GM10847 (cell line): ENCODE measurements around the gene INO80E.

Experiments
- POLR2A ChIP-seq: IDR thresholded peaks from 2 replicates; pipeline ENCODE4 v1.6.1; 2011; ENCODE audit not compliant: insufficient read length; ENCODE audit errors: extremely low read depth

Gene INO80E

DNA sequence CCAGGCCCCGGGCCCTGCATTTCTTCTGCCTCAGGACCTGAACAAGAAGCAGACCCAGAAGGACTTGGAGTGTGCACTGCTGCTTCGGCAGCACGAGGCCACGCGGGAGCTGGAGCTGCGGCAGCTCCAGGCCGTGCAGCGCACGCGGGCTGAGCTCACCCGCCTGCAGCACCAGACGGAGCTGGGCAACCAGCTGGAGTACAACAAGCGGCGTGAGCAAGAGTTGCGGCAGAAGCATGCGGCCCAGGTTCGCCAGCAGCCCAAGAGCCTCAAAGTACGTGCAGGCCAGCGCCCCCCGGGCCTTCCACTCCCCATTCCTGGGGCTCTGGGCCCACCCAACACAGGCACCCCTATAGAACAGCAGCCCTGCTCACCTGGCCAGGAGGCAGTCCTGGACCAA is 9.8 kb upstream of the INO80E start:
- no peak for TF ChIP-seq POLR2A

DNA sequence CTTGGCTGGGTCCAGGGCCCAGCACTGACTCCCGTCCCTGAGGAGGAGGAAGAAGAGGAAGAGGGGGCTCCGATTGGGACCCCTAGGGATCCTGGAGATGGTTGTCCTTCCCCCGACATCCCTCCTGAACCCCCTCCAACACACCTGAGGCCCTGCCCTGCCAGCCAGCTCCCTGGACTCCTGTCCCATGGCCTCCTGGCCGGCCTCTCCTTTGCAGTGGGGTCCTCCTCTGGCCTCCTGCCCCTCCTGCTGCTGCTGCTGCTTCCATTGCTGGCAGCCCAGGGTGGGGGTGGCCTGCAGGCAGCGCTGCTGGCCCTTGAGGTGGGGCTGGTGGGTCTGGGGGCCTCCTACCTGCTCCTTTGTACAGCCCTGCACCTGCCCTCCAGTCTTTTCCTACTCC is 9.1 kb upstream of the INO80E start:
- TF ChIP-seq POLR2A: no peak

DNA sequence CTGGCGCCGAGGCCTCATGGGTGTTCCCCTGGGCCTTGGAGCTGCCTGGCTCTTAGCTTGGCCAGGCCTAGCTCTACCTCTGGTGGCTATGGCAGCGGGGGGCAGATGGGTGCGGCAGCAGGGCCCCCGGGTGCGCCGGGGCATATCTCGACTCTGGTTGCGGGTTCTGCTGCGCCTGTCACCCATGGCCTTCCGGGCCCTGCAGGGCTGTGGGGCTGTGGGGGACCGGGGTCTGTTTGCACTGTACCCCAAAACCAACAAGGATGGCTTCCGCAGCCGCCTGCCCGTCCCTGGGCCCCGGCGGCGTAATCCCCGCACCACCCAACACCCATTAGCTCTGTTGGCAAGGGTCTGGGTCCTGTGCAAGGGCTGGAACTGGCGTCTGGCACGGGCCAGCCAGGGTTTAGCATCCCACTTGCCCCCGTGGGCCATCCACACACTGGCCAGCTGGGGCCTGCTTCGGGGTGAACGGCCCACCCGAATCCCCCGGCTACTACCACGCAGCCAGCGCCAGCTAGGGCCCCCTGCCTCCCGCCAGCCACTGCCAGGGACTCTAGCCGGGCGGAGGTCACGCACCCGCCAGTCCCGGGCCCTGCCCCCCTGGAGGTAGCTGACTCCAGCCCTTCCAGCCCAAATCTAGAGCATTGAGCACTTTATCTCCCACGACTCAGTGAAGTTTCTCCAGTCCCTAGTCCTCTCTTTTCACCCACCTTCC is 8.5 kb upstream of the INO80E start:
- no peak for TF ChIP-seq POLR2A

DNA sequence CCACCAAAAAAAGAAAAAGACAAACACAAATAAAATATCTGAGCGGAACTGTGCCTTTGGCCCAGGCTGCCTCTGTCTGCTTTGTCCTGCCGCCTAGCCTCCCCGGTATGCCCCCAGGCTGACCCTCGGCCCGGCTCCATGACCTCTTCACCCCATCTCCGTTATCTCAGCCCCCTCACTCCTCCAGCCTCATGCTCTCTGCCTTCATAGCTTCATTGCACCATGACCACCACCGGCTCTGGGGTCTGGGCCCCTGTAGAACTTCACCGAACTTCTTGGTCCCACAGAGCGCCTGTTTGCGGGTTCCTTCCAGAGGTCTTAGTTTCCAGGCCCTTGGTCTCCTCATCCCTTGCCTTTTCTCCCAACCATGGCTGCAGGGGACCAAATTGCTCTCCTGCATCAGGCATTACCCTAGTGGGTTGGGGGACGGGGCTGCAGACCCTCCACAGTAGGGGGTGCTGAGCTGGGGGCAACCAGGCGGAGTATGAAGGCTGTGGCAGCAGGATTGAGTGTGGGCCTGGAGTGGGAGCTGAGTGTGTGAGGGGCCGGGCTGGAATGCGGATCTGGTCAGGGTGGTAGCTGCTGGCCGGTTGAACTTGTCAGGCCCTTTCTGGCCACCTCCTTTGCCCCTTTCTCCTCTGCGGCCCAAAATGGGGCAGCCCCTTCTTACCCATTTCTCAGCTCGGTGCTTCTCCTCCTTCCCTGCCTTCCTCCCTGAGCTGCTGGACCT is 7.5 kb upstream of the INO80E start:
- TF ChIP-seq POLR2A: no peak

DNA sequence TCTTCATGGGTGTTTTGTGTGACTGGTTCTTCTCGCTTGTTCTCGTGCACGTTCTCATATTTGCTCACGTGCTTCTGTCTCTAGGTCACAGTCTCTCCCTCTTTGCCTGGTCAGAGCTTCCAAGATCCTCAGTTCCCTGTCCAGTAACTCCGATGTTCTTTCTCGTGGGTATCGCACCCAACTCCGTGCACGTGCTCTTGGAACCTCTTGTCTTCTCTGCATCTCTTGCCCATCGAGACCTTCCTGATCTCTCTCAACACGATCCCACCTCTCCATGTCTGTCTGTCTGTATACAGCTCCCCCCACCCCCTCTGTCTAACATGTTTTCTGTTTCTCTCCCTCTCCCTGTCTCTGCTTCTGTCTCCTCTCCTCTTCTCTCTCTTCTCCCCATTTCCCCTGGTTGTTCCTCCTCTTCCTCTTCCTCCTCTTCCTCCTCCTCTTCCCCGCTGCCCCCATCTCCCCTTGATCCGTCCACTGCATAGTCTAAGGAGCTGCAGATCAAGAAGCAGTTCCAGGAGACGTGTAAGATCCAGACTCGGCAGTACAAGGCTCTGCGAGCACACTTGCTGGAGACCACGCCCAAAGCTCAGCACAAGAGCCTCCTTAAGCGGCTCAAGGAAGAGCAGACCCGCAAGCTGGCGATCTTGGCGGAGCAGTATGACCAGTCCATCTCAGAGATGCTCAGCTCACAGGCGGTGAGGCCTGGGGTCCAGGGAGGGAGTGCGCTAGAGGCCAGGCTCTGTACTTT is 6.8 kb upstream of the INO80E start:
- TF ChIP-seq POLR2A: no peak

DNA sequence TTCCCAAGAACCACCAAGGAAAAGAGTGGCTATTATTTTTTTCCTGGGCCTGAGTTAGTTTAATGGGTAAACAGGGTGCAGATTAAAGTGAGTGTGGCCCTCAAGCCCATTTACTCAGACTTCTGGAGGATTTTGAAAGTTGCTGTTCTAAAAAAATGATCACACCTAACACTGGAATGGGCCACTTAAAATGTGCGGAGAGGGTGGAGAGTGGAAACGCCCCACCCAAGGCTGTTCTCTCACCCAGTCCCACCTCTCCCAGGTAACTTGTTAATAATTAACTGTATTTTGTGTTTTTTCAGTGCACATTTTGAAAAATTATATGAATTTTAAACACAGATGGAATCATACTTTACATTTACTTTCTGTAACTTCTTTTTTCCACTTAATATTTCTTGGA is 6.0 kb upstream of the INO80E start:
- no peak for TF ChIP-seq POLR2A

DNA sequence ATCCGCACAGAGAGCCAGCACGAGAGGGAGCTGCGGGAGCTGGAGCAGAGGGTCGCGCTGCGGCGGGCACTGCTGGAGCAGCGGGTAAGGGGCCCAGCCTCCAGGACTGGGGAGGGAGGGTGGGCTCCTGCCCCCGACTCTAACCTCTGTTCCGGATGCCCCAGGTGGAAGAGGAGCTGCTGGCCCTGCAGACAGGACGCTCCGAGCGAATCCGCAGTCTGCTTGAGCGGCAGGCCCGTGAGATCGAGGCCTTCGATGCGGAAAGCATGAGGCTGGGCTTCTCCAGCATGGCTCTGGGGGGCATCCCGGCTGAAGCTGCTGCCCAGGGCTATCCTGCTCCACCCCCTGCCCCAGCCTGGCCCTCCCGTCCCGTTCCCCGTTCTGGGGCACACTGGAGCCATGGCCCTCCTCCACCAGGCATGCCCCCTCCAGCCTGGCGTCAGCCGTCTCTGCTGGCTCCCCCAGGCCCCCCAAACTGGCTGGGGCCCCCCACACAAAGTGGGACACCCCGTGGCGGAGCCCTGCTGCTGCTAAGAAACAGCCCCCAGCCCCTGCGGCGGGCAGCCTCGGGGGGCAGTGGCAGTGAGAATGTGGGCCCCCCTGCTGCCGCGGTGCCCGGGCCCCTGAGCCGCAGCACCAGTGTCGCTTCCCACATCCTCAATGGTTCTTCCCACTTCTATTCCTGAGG is 5.0 kb upstream of the INO80E start:
- TF ChIP-seq POLR2A: no peak

DNA sequence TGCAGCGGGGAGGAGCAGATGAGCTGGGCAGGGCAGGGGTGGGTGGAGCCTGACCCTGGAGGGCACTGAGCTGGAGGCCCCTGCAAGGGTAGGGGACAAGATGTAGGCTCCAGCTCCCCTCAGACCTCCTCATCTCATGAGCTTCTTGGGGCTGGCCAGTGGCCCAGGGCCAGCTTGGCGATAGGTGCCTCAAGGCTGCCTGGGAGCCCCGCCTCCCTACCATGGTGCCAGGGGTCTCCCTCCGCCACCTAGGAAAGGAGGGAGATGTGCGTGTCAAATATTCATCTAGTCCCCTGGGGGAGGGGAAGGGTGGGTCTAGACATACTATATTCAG is 4.5 kb upstream of the INO80E start:
- TF ChIP-seq POLR2A: no peak

DNA sequence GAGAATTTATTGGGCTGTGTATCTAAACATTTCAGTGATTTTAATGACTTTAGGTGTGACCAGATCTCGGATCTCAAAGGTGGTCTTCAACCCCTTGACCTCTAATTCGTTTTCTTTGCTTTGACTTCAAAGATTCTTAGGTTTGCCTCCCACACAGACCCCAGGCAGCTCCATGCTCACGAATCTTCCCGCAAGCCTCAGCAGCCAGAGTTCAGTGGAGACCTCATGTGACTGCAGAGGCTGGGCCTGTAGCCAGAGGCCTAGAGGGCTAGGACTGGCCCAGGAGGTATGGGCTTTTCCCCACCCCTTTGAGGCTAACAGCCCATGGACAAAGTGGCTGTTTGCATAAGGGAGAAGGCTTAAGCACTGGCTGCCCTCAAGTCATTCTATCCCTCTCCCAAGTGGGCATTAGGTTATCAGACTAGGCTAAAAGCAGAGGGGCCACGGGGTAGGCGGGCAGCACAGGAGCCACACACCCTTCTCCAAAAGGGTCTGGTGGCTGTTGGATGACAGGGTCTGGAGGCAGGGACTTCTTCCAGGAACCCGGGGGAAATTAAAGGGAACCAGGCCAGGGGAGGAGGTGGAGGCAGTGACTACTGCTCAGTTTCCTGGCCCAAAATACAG is 3.6 kb upstream of the INO80E start:
- TF ChIP-seq POLR2A: no peak

DNA sequence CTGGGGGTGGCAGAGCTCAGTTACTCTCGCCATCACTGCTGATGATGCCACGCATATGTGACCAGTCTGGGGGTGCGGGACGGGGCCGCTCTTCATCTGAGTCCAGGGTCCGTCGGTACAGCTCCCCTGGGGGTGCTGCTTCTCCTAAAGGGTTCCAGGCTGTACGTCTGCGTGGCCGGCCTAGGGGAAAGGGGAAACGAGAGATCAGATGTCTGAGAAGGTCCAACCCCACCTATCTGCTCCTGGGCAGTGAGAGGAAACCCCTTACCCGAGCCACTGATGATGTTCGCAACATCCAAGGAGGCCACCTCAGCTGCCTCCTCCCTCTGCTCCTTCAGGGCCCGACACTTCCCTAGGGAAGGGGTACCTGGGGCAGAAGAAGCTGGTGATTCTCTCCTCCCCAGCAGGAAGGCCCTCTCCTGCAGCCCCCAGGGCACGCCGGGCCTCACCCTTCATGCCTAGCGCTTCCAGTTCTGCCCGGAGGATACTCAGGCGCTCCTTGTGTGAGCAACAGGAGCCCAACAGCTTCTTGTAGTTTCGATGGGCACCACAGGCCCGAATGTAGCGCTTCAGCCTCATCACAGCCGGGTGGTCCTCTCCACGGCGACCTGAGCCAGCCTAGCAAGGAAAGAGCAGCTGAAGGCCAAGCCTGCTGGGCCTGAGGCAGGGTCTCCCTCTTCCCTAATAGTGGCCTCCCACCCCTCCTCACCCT is 2.7 kb upstream of the INO80E start:
- no peak for TF ChIP-seq POLR2A

DNA sequence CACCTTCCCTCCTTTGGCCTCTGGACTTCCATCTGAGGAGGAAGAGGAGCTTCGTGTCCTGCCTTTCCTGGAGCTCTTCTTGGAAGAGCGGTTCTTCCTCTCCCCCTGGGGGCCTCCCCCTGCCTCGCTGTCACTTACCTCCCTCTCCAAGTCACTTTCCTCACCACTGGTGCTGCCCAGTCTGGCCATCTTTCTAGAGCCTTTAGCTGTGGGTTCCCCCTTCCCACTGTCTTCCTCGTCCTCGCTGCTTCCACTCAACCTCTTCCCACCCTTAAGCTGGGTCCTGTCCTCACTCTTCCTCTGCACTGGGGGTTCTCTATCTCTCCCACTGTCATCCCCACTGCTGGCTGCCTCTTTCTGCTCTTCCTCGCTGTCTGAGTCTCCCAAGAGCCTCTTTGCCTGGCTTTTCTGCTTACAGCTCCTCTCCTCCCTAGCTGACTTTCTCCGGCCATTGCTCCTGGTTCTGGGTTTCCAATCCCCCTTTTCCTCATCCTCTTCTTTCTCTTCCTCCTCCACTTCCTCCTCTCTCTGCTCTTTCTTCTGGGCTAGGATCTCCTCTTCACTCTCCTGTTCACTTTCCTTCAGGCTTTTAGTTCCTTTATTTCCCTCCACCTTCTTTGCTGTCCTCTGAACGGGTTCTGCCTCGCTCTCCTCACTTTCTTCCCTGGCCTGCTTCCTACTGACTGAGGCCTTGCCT is 2.0 kb upstream of the INO80E start:
- no peak for TF ChIP-seq POLR2A

DNA sequence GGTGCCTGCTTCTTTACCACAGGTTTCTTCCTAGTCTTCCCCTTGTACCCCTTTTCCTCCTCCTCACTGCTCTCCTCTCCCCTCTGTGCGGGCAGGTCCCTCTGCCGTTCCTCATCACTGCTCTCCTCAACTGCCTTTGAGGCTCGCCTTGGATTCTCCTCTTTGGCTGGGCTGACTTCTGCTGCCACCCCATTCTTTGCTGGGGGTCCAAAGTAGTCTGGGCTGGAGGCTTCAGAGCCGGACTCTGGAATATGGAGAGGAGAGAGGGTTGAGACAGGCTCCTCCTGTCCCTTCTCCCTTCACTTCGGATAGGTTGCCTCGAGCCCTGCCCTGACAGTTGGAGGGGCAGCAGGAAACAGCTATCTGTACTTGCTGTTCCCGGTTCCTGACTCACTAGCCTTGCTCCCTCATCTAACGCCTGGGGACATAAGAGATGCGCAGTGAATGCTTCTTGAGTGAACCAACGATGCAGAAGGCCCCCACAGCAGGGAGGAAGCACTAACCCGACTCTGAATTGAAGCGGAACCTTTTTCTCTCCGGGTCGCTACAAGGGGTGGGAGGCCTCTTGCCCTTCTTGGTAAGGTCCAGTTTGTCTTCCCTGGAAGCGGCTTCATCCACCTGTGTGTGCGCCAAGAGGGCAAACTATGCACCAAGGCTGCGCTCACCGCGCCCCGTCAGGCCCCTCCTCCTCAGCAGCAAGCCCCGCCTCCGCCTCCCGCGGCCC is 1.3 kb upstream of the INO80E start:
- no peak for TF ChIP-seq POLR2A

DNA sequence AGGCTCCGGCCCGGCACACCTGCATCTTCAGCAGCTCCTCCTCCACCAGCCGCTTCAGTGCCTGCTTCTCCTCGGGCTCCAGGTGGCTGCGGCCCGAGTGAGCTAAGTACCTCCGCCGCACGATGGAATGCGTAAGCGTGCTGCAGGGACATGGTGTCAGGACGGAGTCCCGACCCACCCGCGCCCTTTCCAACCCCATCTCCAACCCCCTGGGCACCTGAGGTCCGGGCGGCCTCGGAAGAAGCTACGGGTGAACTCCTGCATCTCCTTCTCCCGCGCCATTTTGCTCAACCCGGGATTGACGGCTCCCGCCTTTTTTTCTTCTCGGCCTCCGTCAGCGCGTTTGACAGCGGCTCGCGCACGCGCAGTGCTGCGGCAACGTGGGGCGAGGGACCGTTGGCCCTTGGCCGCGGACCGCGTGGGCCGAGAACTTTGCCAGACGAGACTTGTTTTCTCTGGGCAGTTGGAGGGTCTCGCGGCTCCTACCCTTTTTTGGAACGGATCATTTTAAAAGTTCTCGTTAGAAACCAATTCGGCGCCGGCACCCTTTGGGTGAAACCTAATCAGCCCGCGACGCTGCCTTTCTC is 624 bp upstream of the INO80E start, which contains the start of gene HIRIP3:
Gene HIRIP3, minus strand, starts transcription at position 294 of the 587 bp plus-strand sequence. Its CDS starts 12 bp downstream, at position 282.
- peak; percentile 37 for TF ChIP-seq POLR2A
